K562 (cell line): Measurements from ENCODE around the gene NPIPB6. TPM values are rescaled to one million over a fixed set of nuclear protein-coding genes. Genes with fewer than 3 reads are reported as not detected.

ENCODE experiments used
- ATAC-seq: fragments of 200-7000 bp; cut with Tn5 transposase; 3 replicates; pipeline ENCODE4 v1.9.1; 2020; ENCODE audit warnings: moderate library complexity
- BruUV-seq: library from RNA; stranded (reverse); fragments of 400-500 nt; replicated peaks from 2 replicates; lab custom pipeline; 2021; lab: Mats Ljungman, UMichigan
- CTCF ChIA-PET: fragments of 300-600 bp; formaldehyde crosslinking; extraction: SDS; loops from one replicate; lab custom pipeline; 2021; ENCODE audit warnings: low intra/inter-chr PET ratio; lab: Yijun Ruan, JAX
- POLR2A ChIA-PET: fragments of 300-600, 350-650 bp; sonication (Branson Sonifier 250); formaldehyde crosslinking; extraction: SDS; loops from one replicate; lab custom pipeline; 2021; ENCODE audit warnings: antibody characterized with exemption, inconsistent platforms; lab: Yijun Ruan, JAX
- DNase-seq, 4 experiments: peaks; one replicate each; pipeline versions ENCODE4 v3.0.0 to v3.0.0-alpha.2; 2011 to 2018; ENCODE audit warnings: low spot score in 3 of 4, mixed read lengths in 3 of 4; ENCODE audit errors: extremely low read depth in 1 of 4
- FAIRE-seq: peaks from 2 replicates; lab custom pipeline; 2011; peaks lifted over from hg19 to GRCh38; lab: Jason Lieb, UNC
- H2AFZ ChIP-seq: 2 replicates; pipeline ENCODE4 v1.6.0; 2011; ENCODE audit warnings: low read depth, low read length, control low read depth, inconsistent platforms
- H3K27ac ChIP-seq: fragments of 200-600 bp; 3 replicates; pipeline ENCODE4 v1.8.0; 2011; ENCODE audit warnings: low read depth, mild to moderate bottlenecking, control low read depth, inconsistent platforms, low read length, moderate library complexity, mixed read lengths; ENCODE audit errors: extremely low read depth
- H3K27me3 ChIP-seq, 2 experiments: fragments of 300-600 bp in 1 of 2; 2 replicates in 1 of 2; 3 replicates in 1 of 2; pipeline versions ENCODE4 v1.6.0 to v1.8.0; 2011; ENCODE audit warnings: inconsistent platforms in 2 of 2, low read length in 2 of 2, mild to moderate bottlenecking in 1 of 2, mixed read lengths in 1 of 2, moderate library complexity in 1 of 2; ENCODE audit not compliant: control insufficient read depth in 2 of 2, insufficient read depth in 2 of 2
- H3K36me3 ChIP-seq: fragments of 300-600 bp; 3 replicates; pipeline ENCODE4 v1.8.0; 2011; ENCODE audit warnings: mild to moderate bottlenecking, low read length, inconsistent platforms; ENCODE audit not compliant: control insufficient read depth, insufficient read depth
- H3K4me1 ChIP-seq, 2 experiments: fragments of 200-600 bp in 1 of 2; replicated peaks in 1 of 2; 2 replicates in 1 of 2; 3 replicates in 1 of 2; pipeline versions ENCODE4 v1.5.1 to v1.8.0; 2011; ENCODE audit warnings: inconsistent platforms in 2 of 2, low read length in 2 of 2, mild to moderate bottlenecking in 1 of 2, mixed read lengths in 1 of 2, moderate library complexity in 1 of 2; ENCODE audit not compliant: control insufficient read depth in 2 of 2, insufficient read depth in 2 of 2
- H3K4me2 ChIP-seq: 2 replicates; pipeline ENCODE4 v1.6.1; 2011; ENCODE audit warnings: low read length, control low read depth, inconsistent platforms, mixed read lengths; ENCODE audit not compliant: insufficient read depth
- H3K4me3 ChIP-seq: fragments of 200-600 bp; sonication (generic), shearing (Covaris generic); 2 replicates; pipeline ENCODE4 v1.5.1; 2016; ENCODE audit warnings: control low read depth, inconsistent platforms
- H3K79me2 ChIP-seq: fragments of 200-600 bp; 3 replicates; pipeline ENCODE4 v1.8.0; 2011; ENCODE audit warnings: low read length, inconsistent platforms; ENCODE audit not compliant: control insufficient read depth, insufficient read depth
- H3K9ac ChIP-seq, 2 experiments: 2 replicates each; pipeline versions ENCODE4 v1.6.0 to v1.6.1; 2011; ENCODE audit warnings: low read depth in 2 of 2, low read length in 2 of 2, control low read depth in 1 of 2, inconsistent platforms in 1 of 2, mild to moderate bottlenecking in 1 of 2, mixed read lengths in 1 of 2; ENCODE audit not compliant: insufficient read depth in 1 of 2
- H3K9me1 ChIP-seq: one replicate; pipeline ENCODE4 v1.6.0; 2011; ENCODE audit warnings: inconsistent platforms, mild to moderate bottlenecking, low read length, moderate library complexity; ENCODE audit not compliant: control insufficient read depth, insufficient read depth
- H3K9me3 ChIP-seq: replicated peaks from 2 replicates; pipeline ENCODE4 v1.5.1; 2011; ENCODE audit warnings: low read depth, low read length, inconsistent platforms; ENCODE audit not compliant: control insufficient read depth, insufficient read depth
- H4K20me1 ChIP-seq: replicated peaks from 2 replicates; pipeline ENCODE4 v1.6.1; 2011; ENCODE audit warnings: low read length, inconsistent platforms, mixed read lengths; ENCODE audit not compliant: control insufficient read depth, insufficient read depth
- BMI1 ChIP-seq: fragments of 150-350 bp; IDR thresholded peaks from 2 replicates; pipeline ENCODE4 v1.6.1; 2014; ENCODE audit warnings: low read length
- CTCF ChIP-seq, 3 experiments: IDR thresholded peaks in 2 of 3; conservative IDR thresholded peaks in 1 of 3; 2 replicates each; pipeline ENCODE4 v1.5.1; 2011 to 2012; ENCODE audit warnings: low read length in 3 of 3, mild to moderate bottlenecking in 3 of 3, control low read depth in 2 of 3, improper control_type of control experiment in 1 of 3, inconsistent platforms in 1 of 3, low read depth in 1 of 3, mixed read lengths in 1 of 3, moderate library complexity in 1 of 3; ENCODE audit not compliant: insufficient read depth in 2 of 3
- ETV1 ChIP-seq: fragments of 450-650 bp; conservative IDR thresholded peaks from 2 replicates; pipeline ENCODE4 v1.6.1; 2016; ENCODE audit warnings: missing genetic modification characterization, control low read depth, low read depth, missing compliant biosample characterization
- HOMEZ ChIP-seq: fragments of 250-450 bp; sonication (Bioruptor Pico); IDR thresholded peaks from 2 replicates; pipeline ENCODE4 v1.4.0; 2020; ENCODE audit warnings: mild to moderate bottlenecking, moderate library complexity
- IRF9 ChIP-seq: fragments of 450-650 bp; IDR thresholded peaks from 2 replicates; pipeline ENCODE4 v1.6.1; 2016; ENCODE audit warnings: missing biosample characterization, missing genetic modification characterization
- NFIC ChIP-seq: fragments of 450-650 bp; IDR thresholded peaks from 2 replicates; pipeline ENCODE4 v1.6.1; 2017; ENCODE audit warnings: mild to moderate bottlenecking, inconsistent platforms
- PRDM10 ChIP-seq: fragments of 450-650 bp; IDR thresholded peaks from 2 replicates; pipeline ENCODE4 v1.6.1; 2018; ENCODE audit not compliant: partially characterized antibody
- SP2 ChIP-seq: IDR thresholded peaks from 2 replicates; pipeline ENCODE4 v1.6.1; 2011; ENCODE audit warnings: mild to moderate bottlenecking, low read depth, low read length, moderate library complexity; ENCODE audit not compliant: poor library complexity, severe bottlenecking; ENCODE audit errors: extremely low read depth
- SUPT5H ChIP-seq: fragments of 450-650 bp; IDR thresholded peaks from 2 replicates; pipeline ENCODE4 v1.6.1; 2016
- TCF15 ChIP-seq: fragments of 250-450 bp; sonication (Bioruptor Pico); IDR thresholded peaks from 2 replicates; pipeline ENCODE4 v1.8.0; 2022; ENCODE audit warnings: moderate library complexity, mild to moderate bottlenecking, inconsistent platforms
- THRA ChIP-seq: fragments of 450-650 bp; IDR thresholded peaks from 2 replicates; pipeline ENCODE4 v1.6.1; 2017; ENCODE audit warnings: mild to moderate bottlenecking, moderate library complexity
- ZNF584 ChIP-seq: fragments of 200-800 bp; sonication (Bioruptor generic); IDR thresholded peaks from 2 replicates; pipeline ENCODE4 v1.6.1; 2016; ENCODE audit warnings: low read depth, mild to moderate bottlenecking, missing genetic modification characterization, missing compliant biosample characterization
- WGBS: fragments of 100-300 bp; shearing (Covaris generic); methylation state at CpG from one replicate; pipeline ENCODE4 v1.1.6; 2016; ENCODE audit warnings: low coverage, mixed read lengths; ENCODE audit not compliant: insufficient coverage; ENCODE audit errors: missing lambda C conversion rate; 5-methylcytosine and 5-hydroxymethylcytosine counted together
- in situ Hi-C: fragments of 300-500 bp; cut with MboI; formaldehyde crosslinking; loops from 4 replicates; pipeline ENCODE4 v1.15.0; 2018; ENCODE audit warnings: inconsistent platforms, mixed read lengths
- intact Hi-C: fragments of 100-400 bp; cut with micrococcal nuclease; formaldehyde crosslinking; loops from 2 replicates; pipeline ENCODE4 v1.14.2; 2022
- polyA plus RNA-seq, 8 experiments: library from polyadenylated mRNA; depleted of rRNA in 4 of 8; stranded (reverse) in 5 of 8; unstranded in 3 of 8; fragments of >200 nt; fragmentation: Nextera tagmentation in 2 of 8; fragmentation: Illumina TruSeq in 1 of 8; extraction: Ambion mirVana in 2 of 8; extraction: Trizol in 1 of 8; gene quantifications; 2 replicates each; pipeline versions ENCODE4 v1.2.1 to v1.2.3, GENCODE V29; 2011 to 2014; ENCODE audit warnings: inconsistent platforms in 1 of 8, missing spikeins in 1 of 8
- total RNA-seq, 7 experiments: library from RNA; depleted of rRNA in 6 of 7; stranded (reverse); fragments of >200 nt in 6 of 7; fragmentation: Illumina TruSeq in 2 of 7; extraction: Trizol in 2 of 7; gene quantifications; 2 replicates each; pipeline versions ENCODE4 v1.2.1 to v1.2.3, GENCODE V29; 2011 to 2021; ENCODE audit warnings: low replicate concordance in 1 of 7

The NPIPB6 gene
- total and polyA plus RNA-seq, 9 of the 15 experiments (the other 6 are each of a cell fraction or from before 2014, with no cell fraction given), result 0.03 to 0.91 (median 0.40) TPM; not detected in 1

- no peak for ATAC-seq
- Histone ChIP-seq H3K36me3 (no peaks in the 10 kb centered on the region), H3K27me3 (peaks cover 6 to 43% of the 10 kb centered on the region in 2 experiments; a peak in 4 of 5 replicates), H3K9ac (0 out of 4 replicates have a peak overlapping the region, but pooled peaks of 1 of the 2 experiments have one; percentile 52), H3K27ac (no peak overlapping the region), H3K4me2 (no peak overlapping the region), H3K9me3 (no peaks in the 10 kb centered on the region), H3K79me2 (no peaks in the 10 kb centered on the region), H3K4me3 (no peak overlapping the region), H4K20me1 (peaks cover 8% of the 10 kb centered on the region), H3K4me1 (peaks cover 0 to 11% of the 10 kb centered on the region in 2 experiments; a peak in 2 of 5 replicates), H2AFZ (no peak overlapping the region), H3K9me1 (no peaks in the 10 kb centered on the region)
- no peak for FAIRE-seq
- DNase-seq, result no peak
- 14% methylated on average over 14 of the region's 14 CpGs for WGBS
- POLR2A ChIA-PET, result no interaction called here
- intact Hi-C loops (no loop called here), in situ Hi-C loops (no loop called here)
- no TSS peak for BruUV-seq
- CTCF ChIA-PET, result no interaction called here
- TF ChIP-seq PRDM10, result no peak
- TF ChIP-seq ZNF584 (CRISPR knock-in tag), result no peak
- no peak for TF ChIP-seq CTCF (IDR thresholded peaks at IDR 0.05 in 2 of 3, conservative IDR thresholded peaks at IDR 0.05 in 1 of 3; ENCODE audit: insufficient read depth in 2 of 3, low read depth in 1 of 3, low read length in 3 of 3)
- TF ChIP-seq HOMEZ (CRISPR knock-in tag), result no peak
- TF ChIP-seq SUPT5H, result no peak
- TF ChIP-seq TCF15 (CRISPR knock-in tag), result no peak
- TF ChIP-seq THRA, result no peak
- TF ChIP-seq BMI1, result no peak
- no peak for TF ChIP-seq SP2
- no peak for TF ChIP-seq IRF9 (tag)
- TF ChIP-seq ETV1 (tag), result no peak
- no peak for TF ChIP-seq NFIC
These were observed 51.4 kb downstream of the NPIPB6 start for GRCh38 chr16:28311913-28312312.
